ENCODE measurements around the gene ORAI3. TPM values are rescaled to one million over a fixed set of nuclear protein-coding genes. Genes with fewer than 3 reads are reported as not detected.

Gene ORAI3
- total RNA-seq, 1 donor from 2014 or later = 12.2 TPM

- TF ChIP-seq CTCF (IDR thresholded peaks at IDR 0.05; ENCODE audit: borderline replicate concordance) = no peak
- no peaks in the 10 kb centered on the region for H3K27me3 ChIP-seq (ENCODE audit: low read depth)
- H3K4me3 ChIP-seq = no peak overlapping the region
- no peaks in the 10 kb centered on the region for H3K4me1 ChIP-seq
- H3K27ac ChIP-seq (replicated peaks) = no peak overlapping the region
- no peaks in the 10 kb centered on the region for H3K9me3 ChIP-seq (replicated peaks)
- peaks cover 100% of the 10 kb centered on the region for H3K36me3 ChIP-seq
- DNase-seq = no peak
- intact Hi-C loops (cut with micrococcal nuclease) = no loop called here
Measured at GRCh38 chr16:30966033-30966619, 17.3 kb downstream of the ORAI3 start.

GRCh38 chr16:30967795-30968194 lies 18.9 kb downstream of the ORAI3 start:
- peaks cover 100% of the 10 kb centered on the region for H3K36me3 ChIP-seq
- no peaks in the 10 kb centered on the region for H3K27me3 ChIP-seq (ENCODE audit: low read depth)
- no peaks in the 10 kb centered on the region for H3K9me3 ChIP-seq (replicated peaks)
- no peaks in the 10 kb centered on the region for H3K4me1 ChIP-seq
- H3K4me3 ChIP-seq = no peak overlapping the region
- H3K27ac ChIP-seq (replicated peaks) = no peak overlapping the region
- TF ChIP-seq CTCF (IDR thresholded peaks at IDR 0.05; ENCODE audit: borderline replicate concordance) = no peak
- no peak for DNase-seq
- intact Hi-C loops (cut with micrococcal nuclease) = no loop called here

GRCh38 chr16:30969246-30969842 lies 20.5 kb downstream of the ORAI3 start:
- H3K27me3 ChIP-seq (ENCODE audit: low read depth) = no peaks in the 10 kb centered on the region
- intact Hi-C loops (cut with micrococcal nuclease) = no loop called here
- no peak for TF ChIP-seq CTCF (IDR thresholded peaks at IDR 0.05; ENCODE audit: borderline replicate concordance)
- H3K4me1 ChIP-seq = no peaks in the 10 kb centered on the region
- no peak overlapping the region for H3K27ac ChIP-seq (replicated peaks)
- DNase-seq = no peak
- no peaks in the 10 kb centered on the region for H3K9me3 ChIP-seq (replicated peaks)
- peaks cover 100% of the 10 kb centered on the region for H3K36me3 ChIP-seq
- H3K4me3 ChIP-seq = no peak overlapping the region

- no peak for TF ChIP-seq CTCF (IDR thresholded peaks at IDR 0.05; ENCODE audit: borderline replicate concordance)
- H3K27me3 ChIP-seq (ENCODE audit: low read depth) = no peaks in the 10 kb centered on the region
- no peak overlapping the region for H3K4me3 ChIP-seq
- peaks cover 100% of the 10 kb centered on the region for H3K36me3 ChIP-seq
- no peak for DNase-seq
- intact Hi-C loops (cut with micrococcal nuclease) = no loop called here
- no peaks in the 10 kb centered on the region for H3K4me1 ChIP-seq
- H3K9me3 ChIP-seq (replicated peaks) = no peaks in the 10 kb centered on the region
- no peak overlapping the region for H3K27ac ChIP-seq (replicated peaks)
Measured at GRCh38 chr16:30971298-30971697, 22.4 kb downstream of the ORAI3 start.

GRCh38 chr16:30972872-30973271 lies 24.0 kb downstream of the ORAI3 start:
- Histone ChIP-seq H3K4me3 (no peak overlapping the region), H3K9me3 (replicated peaks) (no peaks in the 10 kb centered on the region), H3K27me3 (ENCODE audit: low read depth) (no peaks in the 10 kb centered on the region), H3K27ac (replicated peaks) (no peak overlapping the region), H3K4me1 (no peaks in the 10 kb centered on the region), H3K36me3 (peaks cover 100% of the 10 kb centered on the region)
- TF ChIP-seq CTCF (IDR thresholded peaks at IDR 0.05; ENCODE audit: borderline replicate concordance) = no peak
- intact Hi-C loops (cut with micrococcal nuclease) = no loop called here
- no peak for DNase-seq
